HG03280 (cell line): Measurements from ENCODE around the gene ZFP62.

ENCODE experiments used
- ATAC-seq: cut with Tn5 transposase; IDR thresholded peaks from one replicate; pipeline ENCODE4 v1.9.1; 2021; ENCODE audit warnings: mild to moderate bottlenecking, moderate library complexity; ENCODE audit not compliant: unreplicated experiment

The ZFP62 gene

GRCh38 chr5:180811623-180812124 lies 49.4 kb downstream of the ZFP62 start:
- ATAC-seq: no peak

DNA sequence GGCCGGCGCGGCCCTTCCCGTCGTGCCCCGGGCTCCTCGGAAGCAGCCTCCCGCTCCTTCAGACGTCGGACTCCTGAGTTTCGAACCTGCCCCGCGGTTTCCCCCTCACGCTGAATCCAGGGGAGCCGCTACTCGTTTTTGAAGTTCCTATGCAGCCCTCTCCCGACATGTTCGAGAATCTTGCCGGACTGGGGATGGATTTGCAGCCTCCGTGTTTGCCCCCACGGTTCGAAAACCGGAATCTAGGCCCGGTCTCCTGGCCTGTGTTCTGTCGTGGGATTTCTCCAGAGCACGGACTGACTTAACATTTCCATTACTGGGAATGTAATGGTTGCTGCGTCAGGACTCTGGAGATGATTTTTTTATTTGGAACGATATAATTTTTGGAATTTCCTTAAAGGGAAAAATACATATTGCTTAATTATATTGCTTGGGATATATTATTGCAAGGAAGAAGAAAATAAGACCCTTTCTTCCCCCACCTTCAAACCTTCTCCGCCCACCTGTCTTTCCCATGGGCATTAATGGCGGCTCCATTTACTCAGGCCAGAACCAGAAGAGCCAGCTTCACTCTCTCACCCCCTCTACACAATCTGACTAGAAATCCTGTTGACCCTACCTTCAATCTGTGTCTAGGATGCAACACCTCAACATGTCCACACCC lies 50.0 kb downstream of the ZFP62 start:
- no peak for ATAC-seq

- peak; percentile 74 for ATAC-seq
Measured at GRCh38 chr5:180810210-180810958, 50.7 kb downstream of the ZFP62 start.

GRCh38 chr5:180809403-180810209 lies 51.5 kb downstream of the ZFP62 start:
- ATAC-seq: peak; percentile 59

- no peak for ATAC-seq
Measured at GRCh38 chr5:180808461-180809000, 52.5 kb downstream of the ZFP62 start.

GRCh38 chr5:180807654-180808414 lies 53.2 kb downstream of the ZFP62 start:
- ATAC-seq: no peak

GRCh38 chr5:180807046-180807445 lies 54.0 kb downstream of the ZFP62 start:
- ATAC-seq: no peak

- ATAC-seq: no peak
Measured at GRCh38 chr5:180806351-180807011, 54.6 kb downstream of the ZFP62 start.

GRCh38 chr5:180804129-180804618 lies 56.9 kb downstream of the ZFP62 start:
- peak; percentile 6 for ATAC-seq

GRCh38 chr5:180803181-180804128 lies 57.6 kb downstream of the ZFP62 start:
- peak; percentile 61 for ATAC-seq

GRCh38 chr5:180802325-180803180 lies 58.5 kb downstream of the ZFP62 start, which contains the start of gene MGAT1:
Gene MGAT1 (minus strand): TSS chr5:180802806. CDS start chr5:180792971, 9,835 bp downstream.
- ATAC-seq: peak; percentile 57

DNA sequence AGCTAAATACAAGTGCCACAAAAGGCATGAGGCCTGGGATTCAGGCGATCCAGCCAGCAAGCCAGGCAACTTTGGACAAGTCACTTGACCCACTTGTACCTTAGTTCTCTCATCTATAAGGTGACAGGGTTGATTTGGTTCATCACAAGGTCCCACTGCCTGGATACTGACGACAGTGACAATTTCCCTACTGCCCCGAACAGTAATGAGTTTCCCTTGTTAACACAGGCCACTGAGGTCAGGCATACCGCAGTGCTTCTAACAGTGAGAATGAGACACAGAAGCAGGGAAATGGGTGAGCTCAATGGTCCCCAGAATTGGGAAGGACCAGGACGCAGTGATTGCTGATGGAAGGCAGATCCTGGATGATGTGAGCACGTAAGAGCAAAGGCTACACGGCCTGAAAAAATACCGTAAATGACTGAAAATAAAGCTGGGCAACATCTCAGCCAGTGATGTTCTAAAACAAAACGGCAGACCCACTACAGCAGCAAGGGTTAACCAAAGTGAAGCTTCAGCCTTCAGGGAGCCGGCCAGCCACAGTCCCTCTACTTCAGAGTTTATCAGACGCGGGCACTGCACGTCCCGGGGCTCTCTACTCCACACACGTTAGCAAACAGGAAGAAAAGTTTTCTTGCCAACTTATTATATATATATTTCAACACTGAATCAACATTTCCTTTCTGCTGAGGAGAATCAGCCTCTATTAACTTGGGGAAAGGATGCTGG lies 59.3 kb downstream of the ZFP62 start:
- no peak for ATAC-seq

- no peak for ATAC-seq
Measured at GRCh38 chr5:180799902-180800801, 60.9 kb downstream of the ZFP62 start.

DNA sequence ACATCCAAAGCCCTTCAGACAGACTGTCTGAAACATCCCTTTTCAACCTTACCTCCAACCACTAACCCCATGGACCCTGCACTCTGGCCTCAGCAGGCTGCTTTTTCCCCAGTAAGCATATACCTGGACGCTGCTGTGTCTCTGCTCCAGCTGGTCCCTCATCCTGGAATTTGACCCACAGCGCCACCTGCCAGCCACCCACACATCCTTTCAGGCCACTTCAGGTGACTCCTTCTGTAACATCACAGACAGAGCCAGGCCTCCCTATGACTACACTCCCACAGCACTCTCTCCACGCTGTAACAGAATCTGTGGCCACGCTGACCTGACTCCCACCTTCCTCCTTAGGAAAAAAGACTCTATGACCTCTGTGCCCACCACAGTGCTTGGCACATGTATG lies 61.9 kb downstream of the ZFP62 start:
- ATAC-seq: no peak

DNA sequence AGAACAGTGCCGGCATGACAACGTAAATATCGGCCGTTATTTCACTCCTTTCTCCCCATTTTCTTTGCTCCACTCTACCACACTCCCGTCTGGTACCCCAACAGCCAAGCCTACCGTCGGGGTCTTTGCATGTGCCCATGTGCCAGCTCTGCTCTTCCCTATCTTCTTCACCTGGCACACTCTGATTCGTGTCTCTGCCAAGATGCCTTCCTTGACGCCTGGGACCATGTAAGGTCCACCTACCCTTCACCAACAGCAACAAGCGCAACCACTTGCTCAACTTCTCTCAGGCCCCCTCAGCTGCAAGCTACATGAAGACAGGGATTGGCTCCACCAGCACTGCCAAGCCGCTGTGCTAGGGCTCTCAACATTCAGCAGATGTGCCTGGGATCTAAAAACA lies 62.9 kb downstream of the ZFP62 start:
- no peak for ATAC-seq
